ENCODE results near the gene TOR4A.
A peak's percentile ranks its signal among the peaks of the same experiment; 100 is the strongest.

Gene TOR4A

GRCh38 chr9:137277329-137278041, at the start of gene TOR4A:
Gene TOR4A (plus strand): TSS chr9:137277726. CDS start chr9:137278690, 964 bp downstream.
- no peaks in the 10 kb centered on the region for H3K9me3 ChIP-seq (ENCODE audit: control insufficient read depth, low read length)
- peak within 1 kb of the TSS; percentile 69 for H3K27ac ChIP-seq
- TF ChIP-seq CTCF (IDR thresholded peaks at IDR 0.05), result no peak
- no peaks in the 10 kb centered on the region for H3K4me1 ChIP-seq
- no peaks in the 10 kb centered on the region for H3K36me3 ChIP-seq (ENCODE audit: control insufficient read depth, insufficient read depth, low read length)
- no peak within 1 kb of the TSS for H3K9ac ChIP-seq
- H3K4me3 ChIP-seq (ENCODE audit: low read depth, low read length), result peak within 1 kb of the TSS; percentile 13
- H3K79me2 ChIP-seq, result no peaks in the 10 kb centered on the region
- H2AFZ ChIP-seq, result no peak within 1 kb of the TSS
- H3K4me2 ChIP-seq (ENCODE audit: low read length), result peak within 1 kb of the TSS; percentile 49
- H3K27me3 ChIP-seq (ENCODE audit: control insufficient read depth, insufficient read depth, low read length), result no peaks in the 10 kb centered on the region

DNA sequence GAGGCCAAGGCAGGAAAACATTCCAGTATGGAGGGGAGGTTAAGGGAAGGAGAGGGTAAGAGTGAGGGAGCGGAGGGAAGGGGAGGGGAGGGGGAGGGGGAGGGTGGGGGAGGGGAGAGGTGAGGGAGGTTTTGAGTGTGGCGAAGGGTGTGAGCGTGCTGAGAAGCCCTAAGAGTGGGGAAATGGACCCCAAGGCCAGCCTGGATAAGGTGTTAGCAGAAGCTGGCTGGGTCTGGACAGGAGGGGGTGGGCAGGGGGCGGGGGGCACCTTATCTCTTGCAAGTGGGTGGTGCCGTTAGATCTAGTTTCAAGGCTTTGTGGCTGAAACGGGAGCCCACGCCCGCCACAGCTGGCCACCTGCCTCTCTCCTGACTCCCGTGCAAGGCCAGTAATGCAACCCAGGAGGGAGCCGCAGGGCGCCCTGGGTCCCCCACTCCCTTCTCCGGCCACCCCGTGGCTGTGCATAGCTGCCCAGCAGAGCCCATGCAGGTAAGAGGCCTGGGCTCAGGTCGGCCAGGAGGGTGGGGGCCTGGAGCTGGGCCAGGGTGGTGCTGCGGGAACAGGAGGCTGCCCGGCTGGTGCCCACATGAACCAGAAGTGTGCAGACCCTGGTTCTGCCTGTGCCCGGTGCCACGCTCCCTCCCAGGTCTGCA, 49.5 kb upstream of the TOR4A start:
- Histone ChIP-seq H3K4me2 (ENCODE audit: low read length) (no peak overlapping the region), H3K4me3 (ENCODE audit: low read depth, low read length) (no peak overlapping the region), H2AFZ (no peak overlapping the region), H3K36me3 (ENCODE audit: control insufficient read depth, insufficient read depth, low read length) (no peaks in the 10 kb centered on the region), H3K27ac (no peak overlapping the region), H3K9me3 (ENCODE audit: control insufficient read depth, low read length) (no peaks in the 10 kb centered on the region), H3K4me1 (peaks cover 5% of the 10 kb centered on the region), H3K79me2 (no peaks in the 10 kb centered on the region), H3K9ac (no peak overlapping the region), H3K27me3 (ENCODE audit: control insufficient read depth, insufficient read depth, low read length) (no peaks in the 10 kb centered on the region)
- no peak for TF ChIP-seq CTCF (IDR thresholded peaks at IDR 0.05)

DNA sequence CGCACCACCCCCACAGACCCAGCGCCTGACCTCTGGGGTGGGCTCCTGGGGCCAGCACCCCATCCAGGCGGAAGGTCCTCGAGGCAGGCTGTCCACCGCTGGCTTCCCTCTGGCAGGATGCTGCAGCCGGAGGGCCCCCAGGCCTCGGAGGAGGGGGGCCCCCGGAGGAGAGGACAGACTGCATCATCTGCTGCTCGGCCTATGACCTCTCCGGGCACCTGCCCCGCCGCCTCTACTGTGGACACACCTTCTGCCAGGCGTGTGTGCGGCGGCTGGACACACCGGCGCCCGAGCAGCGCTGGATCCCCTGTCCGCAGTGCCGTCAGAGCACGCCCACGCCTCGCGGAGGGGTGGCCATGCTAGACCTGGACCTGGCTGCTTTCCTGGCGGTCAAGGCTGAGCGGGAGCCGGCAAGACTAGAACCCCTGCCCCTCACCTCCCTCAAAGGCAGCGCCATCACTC, 49.0 kb upstream of the TOR4A start:
- Histone ChIP-seq H3K27me3 (ENCODE audit: control insufficient read depth, insufficient read depth, low read length) (no peaks in the 10 kb centered on the region), H3K4me3 (ENCODE audit: low read depth, low read length) (no peak overlapping the region), H3K9me3 (ENCODE audit: control insufficient read depth, low read length) (no peaks in the 10 kb centered on the region), H3K27ac (no peak overlapping the region), H2AFZ (no peak overlapping the region), H3K79me2 (no peaks in the 10 kb centered on the region), H3K4me2 (ENCODE audit: low read length) (no peak overlapping the region), H3K36me3 (ENCODE audit: control insufficient read depth, insufficient read depth, low read length) (no peaks in the 10 kb centered on the region), H3K9ac (no peak overlapping the region), H3K4me1 (peaks cover 5% of the 10 kb centered on the region)
- TF ChIP-seq CTCF (IDR thresholded peaks at IDR 0.05), result no peak

DNA sequence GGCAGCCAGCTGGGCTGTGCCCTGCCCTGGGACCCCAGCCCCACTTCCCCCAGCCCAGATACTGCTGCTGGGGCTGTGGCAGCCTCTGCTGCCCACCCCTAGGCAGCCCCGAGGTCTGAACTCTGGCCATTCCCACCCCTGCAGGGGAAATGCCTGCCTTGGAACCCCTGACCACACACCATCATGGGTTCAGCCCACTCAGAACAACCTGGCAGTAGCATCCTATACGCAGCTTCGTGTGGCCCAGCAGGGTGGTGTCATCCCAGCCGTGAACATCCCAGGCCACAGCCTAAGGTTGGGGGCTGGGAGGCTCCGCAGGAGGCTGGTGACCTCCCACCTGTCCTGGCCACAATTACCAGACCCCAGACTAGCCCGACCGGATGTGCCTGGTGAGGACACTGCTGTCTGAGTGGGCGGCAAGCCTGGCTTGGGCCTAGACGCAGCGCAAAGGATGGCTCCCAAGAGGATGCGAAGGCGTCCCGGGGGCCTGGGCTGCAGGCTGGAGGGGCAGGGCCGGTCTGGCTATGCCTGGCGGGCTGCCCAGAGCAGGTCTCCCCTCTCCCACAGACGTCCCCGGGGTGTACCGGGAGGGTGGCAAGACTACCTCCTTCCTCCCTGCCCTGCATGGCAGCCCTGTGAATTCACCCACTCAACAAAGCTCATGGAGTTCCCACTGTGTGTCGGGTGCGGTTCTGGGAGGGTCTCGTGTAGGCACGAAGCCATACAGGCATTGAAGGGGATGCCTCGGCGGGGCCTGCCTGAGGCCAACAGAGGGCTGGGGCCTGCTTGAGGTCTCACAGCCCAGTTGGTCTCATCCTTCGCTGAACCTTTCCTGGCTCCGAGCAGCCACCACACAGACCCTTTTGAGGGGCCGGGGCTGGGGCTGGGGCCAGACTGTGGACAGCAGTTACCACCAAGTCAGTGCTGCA, 48.3 kb upstream of the TOR4A start:
- H3K79me2 ChIP-seq, result no peaks in the 10 kb centered on the region
- H3K36me3 ChIP-seq (ENCODE audit: control insufficient read depth, insufficient read depth, low read length), result no peaks in the 10 kb centered on the region
- no peak overlapping the region for H3K27ac ChIP-seq
- peaks cover 5% of the 10 kb centered on the region for H3K4me1 ChIP-seq
- no peaks in the 10 kb centered on the region for H3K9me3 ChIP-seq (ENCODE audit: control insufficient read depth, low read length)
- no peak overlapping the region for H3K9ac ChIP-seq
- no peak overlapping the region for H3K4me2 ChIP-seq (ENCODE audit: low read length)
- no peak for TF ChIP-seq CTCF (IDR thresholded peaks at IDR 0.05)
- H3K4me3 ChIP-seq (ENCODE audit: low read depth, low read length), result no peak overlapping the region
- no peak overlapping the region for H2AFZ ChIP-seq
- H3K27me3 ChIP-seq (ENCODE audit: control insufficient read depth, insufficient read depth, low read length), result no peaks in the 10 kb centered on the region
